Neural progenitor cell (in vitro differentiated cells): Measurements from ENCODE around the gene USH1G. TPM values are rescaled to one million over a fixed set of nuclear protein-coding genes. Genes with fewer than 3 reads are reported as not detected.
A peak's percentile ranks its signal among the peaks of the same experiment; 100 is the strongest.
"Not testable (repeated sequence)": the region's sequence is repeated elsewhere in the genome, so short reads cannot be mapped to it uniquely, and the experiment has no call there.

Experiments used
- DNase-seq: peaks from one replicate; pipeline ENCODE4 v3.0.0-alpha.2; 2016; ENCODE audit warnings: low spot score
- H2AFZ ChIP-seq: fragments of 200-600 bp; sonication (generic); replicated peaks from 2 replicates; pipeline ENCODE4 v1.6.1; 2016; ENCODE audit warnings: antibody characterized with exemption
- H3F3A ChIP-seq: fragments of 200-600 bp; sonication (generic); 2 replicates; pipeline ENCODE4 v1.6.1; 2016; ENCODE audit warnings: antibody characterized with exemption, low read depth
- H3K27ac ChIP-seq: fragments of 200-600 bp; sonication (generic); 2 replicates; pipeline ENCODE4 v1.5.1; 2016; ENCODE audit warnings: mild to moderate bottlenecking
- H3K27me3 ChIP-seq: fragments of 200-600 bp; sonication (generic); 2 replicates; pipeline ENCODE4 v1.6.1; 2016; ENCODE audit warnings: mild to moderate bottlenecking, moderate library complexity
- H3K36me3 ChIP-seq: fragments of 200-600 bp; sonication (generic); 2 replicates; pipeline ENCODE4 v1.5.1; 2016
- H3K4me1 ChIP-seq: fragments of 200-600 bp; sonication (generic); 2 replicates; pipeline ENCODE4 v1.6.1; 2016; ENCODE audit warnings: mixed run types
- H3K4me2 ChIP-seq: fragments of 200-600 bp; sonication (generic); 2 replicates; pipeline ENCODE4 v1.6.1; 2016
- H3K4me3 ChIP-seq: fragments of 200-600 bp; sonication (generic); 2 replicates; pipeline ENCODE4 v1.5.1; 2016
- H3K79me2 ChIP-seq: fragments of 200-600 bp; sonication (generic); 2 replicates; pipeline ENCODE4 v1.6.1; 2016; ENCODE audit warnings: low read depth
- H3K9ac ChIP-seq: fragments of 200-600 bp; sonication (generic); 2 replicates; pipeline ENCODE4 v1.6.1; 2016
- H3K9me3 ChIP-seq: fragments of 200-600 bp; sonication (generic); 2 replicates; pipeline ENCODE4 v1.5.1; 2016; ENCODE audit warnings: low read depth
- H4K20me1 ChIP-seq: fragments of 200-600 bp; sonication (generic); 2 replicates; pipeline ENCODE4 v1.6.1; 2016; ENCODE audit warnings: low read depth
- H3K27ac Mint-ChIP-seq: 3 replicates; pipeline ENCODE4 v1.8.0; 2021; ENCODE audit warnings: mixed read lengths
- H3K27me3 Mint-ChIP-seq: 2 replicates; pipeline ENCODE4 v1.8.0; 2022; ENCODE audit warnings: low read depth, mild to moderate bottlenecking, inconsistent platforms, moderate library complexity, mixed read lengths; ENCODE audit not compliant: insufficient read depth
- H3K36me3 Mint-ChIP-seq: 3 replicates; pipeline ENCODE4 v1.8.0; 2021; ENCODE audit warnings: mixed read lengths
- H3K4me1 Mint-ChIP-seq: 3 replicates; pipeline ENCODE4 v1.8.0; 2021; ENCODE audit warnings: mixed read lengths
- H3K4me3 Mint-ChIP-seq: 3 replicates; pipeline ENCODE4 v1.8.0; 2021; ENCODE audit warnings: mild to moderate bottlenecking, moderate library complexity, mixed read lengths
- H3K9me3 Mint-ChIP-seq: 3 replicates; pipeline ENCODE4 v1.8.0; 2020; ENCODE audit warnings: mixed read lengths
- EZH2 ChIP-seq: fragments of 200-600 bp; sonication (generic); IDR thresholded peaks from 2 replicates; pipeline ENCODE4 v1.6.1; 2017; ENCODE audit warnings: antibody characterized with exemption, mild to moderate bottlenecking, moderate library complexity
- EZH2phosphoT487 ChIP-seq: fragments of 200-600 bp; sonication (generic); IDR thresholded peaks from 2 replicates; pipeline ENCODE4 v1.6.1; 2017; ENCODE audit warnings: antibody characterized with exemption
- total RNA-seq: library from RNA; depleted of rRNA; stranded (reverse); fragments of >200 nt; gene quantifications from 2 replicates; pipeline ENCODE4 v1.2.3, GENCODE V29; 2015; ENCODE audit warnings: low replicate concordance
- TF ChIP-seq, protein P1 (sequence below): fragments of 200-600 bp; sonication (generic); IDR thresholded peaks from 2 replicates; pipeline ENCODE4 v1.5.1; 2017; ENCODE audit warnings: antibody characterized with exemption, mild to moderate bottlenecking

The USH1G gene
- total RNA-seq, 1 donor from 2014 or later, result not detected

DNA sequence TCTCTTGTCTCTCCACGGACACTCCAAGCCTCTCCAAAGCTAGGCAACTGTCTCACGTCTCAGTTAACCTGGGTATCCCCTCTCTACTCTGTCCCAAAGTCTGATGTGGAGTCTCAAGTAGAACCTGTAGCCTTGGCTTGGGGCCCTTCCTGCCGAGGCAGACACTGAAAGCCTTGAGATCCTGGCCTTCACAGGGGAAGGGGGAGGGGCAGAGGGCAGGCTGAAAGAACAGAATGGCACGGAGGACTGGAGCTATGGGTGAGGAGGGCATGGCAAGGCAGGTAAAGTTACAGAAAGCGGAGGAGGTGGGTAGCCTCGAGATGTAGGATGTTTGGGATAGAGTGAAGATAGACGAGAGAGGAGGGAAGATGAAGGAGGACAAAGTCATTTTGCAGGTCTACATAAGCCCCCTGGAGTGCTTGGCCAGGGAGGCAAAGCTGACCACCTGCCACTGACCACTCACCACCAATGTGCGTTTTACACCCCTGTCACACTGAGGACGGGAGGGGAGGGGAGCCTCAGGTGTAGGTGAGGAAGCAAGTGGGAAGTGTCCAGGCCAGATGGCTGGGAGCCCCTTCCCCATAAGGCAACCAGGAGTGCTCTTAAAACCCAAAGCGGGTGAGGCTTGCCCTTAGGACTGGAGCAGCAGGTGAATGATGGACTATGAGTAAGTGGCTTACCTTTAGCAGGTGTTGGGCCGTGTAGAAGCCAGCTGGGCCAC, 51.5 kb downstream of the USH1G start:
- Histone ChIP-seq H3K79me2 (no peaks in the 10 kb centered on the region), H3K4me1 (peaks cover 5% of the 10 kb centered on the region), H3K27ac (no peak overlapping the region), H3K27me3 (no peaks in the 10 kb centered on the region), H3F3A (peaks cover 5% of the 10 kb centered on the region), H3K4me2 (peak overlapping the region; percentile 96), H3K9ac (no peak overlapping the region), H3K36me3 (no peaks in the 10 kb centered on the region), H3K4me3 (peak overlapping the region; percentile 77), H4K20me1 (no peaks in the 10 kb centered on the region), H3K9me3 (no peaks in the 10 kb centered on the region), H2AFZ (no peak overlapping the region)
- Mint-ChIP-seq H3K27ac (no peak overlapping the region), H3K27me3 (peaks cover 17% of the 10 kb centered on the region), H3K36me3 (no peaks in the 10 kb centered on the region), H3K4me1 (peaks cover 15% of the 10 kb centered on the region), H3K9me3 (no peaks in the 10 kb centered on the region), H3K4me3 (peak overlapping the region; percentile 89)
- DNase-seq, result no peak
- TF ChIP-seq EZH2phosphoT487, result no peak
- TF ChIP-seq, protein P1, sequence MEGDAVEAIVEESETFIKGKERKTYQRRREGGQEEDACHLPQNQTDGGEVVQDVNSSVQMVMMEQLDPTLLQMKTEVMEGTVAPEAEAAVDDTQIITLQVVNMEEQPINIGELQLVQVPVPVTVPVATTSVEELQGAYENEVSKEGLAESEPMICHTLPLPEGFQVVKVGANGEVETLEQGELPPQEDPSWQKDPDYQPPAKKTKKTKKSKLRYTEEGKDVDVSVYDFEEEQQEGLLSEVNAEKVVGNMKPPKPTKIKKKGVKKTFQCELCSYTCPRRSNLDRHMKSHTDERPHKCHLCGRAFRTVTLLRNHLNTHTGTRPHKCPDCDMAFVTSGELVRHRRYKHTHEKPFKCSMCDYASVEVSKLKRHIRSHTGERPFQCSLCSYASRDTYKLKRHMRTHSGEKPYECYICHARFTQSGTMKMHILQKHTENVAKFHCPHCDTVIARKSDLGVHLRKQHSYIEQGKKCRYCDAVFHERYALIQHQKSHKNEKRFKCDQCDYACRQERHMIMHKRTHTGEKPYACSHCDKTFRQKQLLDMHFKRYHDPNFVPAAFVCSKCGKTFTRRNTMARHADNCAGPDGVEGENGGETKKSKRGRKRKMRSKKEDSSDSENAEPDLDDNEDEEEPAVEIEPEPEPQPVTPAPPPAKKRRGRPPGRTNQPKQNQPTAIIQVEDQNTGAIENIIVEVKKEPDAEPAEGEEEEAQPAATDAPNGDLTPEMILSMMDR, result no peak
- TF ChIP-seq EZH2, result no peak

DNA sequence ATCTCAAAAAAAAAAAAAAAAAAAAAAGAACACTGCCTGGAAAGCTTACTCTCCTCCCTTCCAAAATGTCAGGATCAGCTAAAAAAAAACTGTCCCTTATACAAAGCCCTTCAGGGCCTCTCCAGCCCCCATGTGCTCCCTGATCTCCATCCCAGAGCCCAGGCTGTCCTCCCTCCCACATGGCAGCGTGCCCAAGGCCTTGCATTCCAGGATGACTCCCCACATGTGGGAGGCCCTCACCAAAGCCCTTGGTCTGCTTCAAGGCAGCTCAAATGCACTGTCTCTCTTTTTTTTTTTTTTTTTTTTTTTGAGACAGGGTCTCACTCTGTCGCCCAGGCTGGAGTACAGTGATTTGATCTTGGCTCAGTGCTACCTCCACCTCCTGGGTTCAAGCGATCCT, 52.5 kb downstream of the USH1G start:
- H3K4me1 ChIP-seq, result peaks cover 5% of the 10 kb centered on the region
- H3K27ac Mint-ChIP-seq, result no peak overlapping the region
- H3F3A ChIP-seq, result peaks cover 5% of the 10 kb centered on the region
- no peak overlapping the region for H3K4me3 ChIP-seq
- H3K27me3 Mint-ChIP-seq, result peaks cover 14% of the 10 kb centered on the region
- TF ChIP-seq, protein P1, result no peak
- TF ChIP-seq EZH2 (no peak), EZH2phosphoT487 (no peak)
- no peaks in the 10 kb centered on the region for H3K9me3 Mint-ChIP-seq
- H3K9me3 ChIP-seq, result no peaks in the 10 kb centered on the region
- H3K27ac ChIP-seq, result no peak overlapping the region
- H3K27me3 ChIP-seq, result no peaks in the 10 kb centered on the region
- H3K79me2 ChIP-seq, result no peaks in the 10 kb centered on the region
- H3K4me1 Mint-ChIP-seq, result peaks cover 15% of the 10 kb centered on the region
- H3K9ac ChIP-seq, result no peak overlapping the region
- H2AFZ ChIP-seq, result no peak overlapping the region
- DNase-seq, result no peak
- H4K20me1 ChIP-seq, result no peaks in the 10 kb centered on the region
- H3K4me3 Mint-ChIP-seq, result peak overlapping the region; percentile 50
- H3K4me2 ChIP-seq, result no peak overlapping the region
- H3K36me3 Mint-ChIP-seq, result no peaks in the 10 kb centered on the region
- no peaks in the 10 kb centered on the region for H3K36me3 ChIP-seq

DNA sequence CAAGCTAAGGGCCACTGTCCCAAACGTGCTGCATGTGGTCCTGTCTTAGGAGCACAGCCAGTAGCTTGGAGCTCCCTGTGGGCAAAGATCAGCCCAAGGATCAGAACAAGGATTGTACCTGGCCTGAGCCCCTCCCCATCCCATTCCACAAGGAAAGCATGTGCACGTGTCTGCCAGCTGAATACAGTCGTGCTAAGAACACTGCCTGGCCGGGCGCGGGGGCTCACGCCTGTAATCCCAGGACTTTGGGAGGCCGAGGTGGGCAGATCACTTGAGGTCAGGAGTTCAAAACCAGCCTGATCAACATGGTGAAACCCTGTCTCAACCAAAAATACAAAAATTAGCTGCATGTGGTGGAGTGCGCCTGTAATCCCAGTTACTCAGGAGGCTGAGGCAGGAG, 53.0 kb downstream of the USH1G start:
- peaks cover 16% of the 10 kb centered on the region for H3K27me3 Mint-ChIP-seq
- not testable (repeated sequence) for H3K4me2 ChIP-seq, H3K27me3 ChIP-seq, DNase-seq, H3F3A ChIP-seq, H3K4me3 Mint-ChIP-seq, H3K9ac ChIP-seq, H4K20me1 ChIP-seq, H3K9me3 Mint-ChIP-seq, H3K36me3 Mint-ChIP-seq, H3K4me1 ChIP-seq, H3K36me3 ChIP-seq, H3K9me3 ChIP-seq, H3K4me3 ChIP-seq, H2AFZ ChIP-seq, H3K27ac Mint-ChIP-seq, H3K79me2 ChIP-seq, H3K27ac ChIP-seq
- H3K4me1 Mint-ChIP-seq, result peaks cover 18% of the 10 kb centered on the region

DNA sequence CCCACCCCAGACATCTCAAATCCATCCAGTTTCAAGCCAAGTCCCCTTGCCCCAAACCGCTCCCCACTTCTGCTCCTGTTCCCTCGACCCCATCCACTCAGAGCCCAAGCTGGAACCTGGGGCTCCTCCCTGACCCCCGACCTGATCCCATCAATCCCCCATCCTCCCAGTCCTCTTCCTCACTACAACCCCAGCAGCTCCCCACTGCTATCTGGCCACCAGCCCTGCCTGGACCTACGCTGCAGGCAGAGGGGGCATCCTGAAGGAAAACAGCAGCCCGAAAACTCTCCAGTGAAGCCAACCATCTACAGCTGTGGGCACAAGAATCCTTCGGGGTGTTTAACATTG, 54.2 kb downstream of the USH1G start:
- H3K4me2 ChIP-seq, result no peak overlapping the region
- no peak overlapping the region for H3K9ac ChIP-seq
- H3K27me3 Mint-ChIP-seq, result peaks cover 16% of the 10 kb centered on the region
- H3K36me3 ChIP-seq, result no peaks in the 10 kb centered on the region
- H3K27me3 ChIP-seq, result no peaks in the 10 kb centered on the region
- no peak overlapping the region for H3K27ac ChIP-seq
- no peaks in the 10 kb centered on the region for H3K9me3 ChIP-seq
- no peaks in the 10 kb centered on the region for H4K20me1 ChIP-seq
- H3K4me3 ChIP-seq, result no peak overlapping the region
- H3K4me1 Mint-ChIP-seq, result peaks cover 20% of the 10 kb centered on the region
- peaks cover 2% of the 10 kb centered on the region for H3K4me1 ChIP-seq
- H3K36me3 Mint-ChIP-seq, result no peaks in the 10 kb centered on the region
- H3K9me3 Mint-ChIP-seq, result no peaks in the 10 kb centered on the region
- peaks cover 1% of the 10 kb centered on the region for H3F3A ChIP-seq
- no peak for DNase-seq
- TF ChIP-seq EZH2phosphoT487 (no peak), EZH2 (no peak)
- TF ChIP-seq, protein P1, result no peak
- H3K4me3 Mint-ChIP-seq, result no peak overlapping the region
- no peak overlapping the region for H2AFZ ChIP-seq
- H3K79me2 ChIP-seq, result no peaks in the 10 kb centered on the region
- no peak overlapping the region for H3K27ac Mint-ChIP-seq
